Measurements from ENCODE around the gene PHACTR2. TPM values are rescaled to one million over a fixed set of nuclear protein-coding genes. Genes with fewer than 3 reads are reported as not detected.
"Not testable (repeated sequence)": the region's sequence is repeated elsewhere in the genome, so short reads cannot be mapped to it uniquely, and the experiment has no call there.

Gene PHACTR2
- total RNA-seq, 4 donors from 2014 or later, result 39.8 to 99.0 (median 49.3) TPM

GRCh38 chr6:143784316-143784715 is 106.6 kb downstream of the PHACTR2 start:
- peaks cover 0 to 41% (median 0%) of the 10 kb centered on the region in 3 donors for H3K36me3 ChIP-seq
- H3K4me3 ChIP-seq, result no peak overlapping the region
- TF ChIP-seq CTCF (IDR thresholded peaks at IDR 0.05) (no peak), POLR2A (IDR thresholded peaks at IDR 0.05) (no peak)
- peaks cover 0 to 6% (median 2%) of the 10 kb centered on the region in 4 donors for H3K9me3 ChIP-seq
- no peaks in the 10 kb centered on the region for H3K27me3 ChIP-seq
- no peak for DNase-seq
- H3K4me1 ChIP-seq, result no peaks in the 10 kb centered on the region
- no peak overlapping the region for H3K27ac ChIP-seq

- H3K4me1 ChIP-seq, H3K27ac ChIP-seq, H3K9me3 ChIP-seq, H3K27me3 ChIP-seq, H3K4me3 ChIP-seq, DNase-seq: not testable (repeated sequence)
- peaks cover 0 to 61% (median 0%) of the 10 kb centered on the region in 3 donors for H3K36me3 ChIP-seq
These were observed 108.6 kb downstream of the PHACTR2 start for GRCh38 chr6:143786371-143786770.

- H3K36me3 ChIP-seq, result peaks cover 0 to 44% (median 0%) of the 10 kb centered on the region in 3 donors
- DNase-seq, result no peak
These were observed 114.9 kb downstream of the PHACTR2 start for GRCh38 chr6:143792402-143793279.

DNA sequence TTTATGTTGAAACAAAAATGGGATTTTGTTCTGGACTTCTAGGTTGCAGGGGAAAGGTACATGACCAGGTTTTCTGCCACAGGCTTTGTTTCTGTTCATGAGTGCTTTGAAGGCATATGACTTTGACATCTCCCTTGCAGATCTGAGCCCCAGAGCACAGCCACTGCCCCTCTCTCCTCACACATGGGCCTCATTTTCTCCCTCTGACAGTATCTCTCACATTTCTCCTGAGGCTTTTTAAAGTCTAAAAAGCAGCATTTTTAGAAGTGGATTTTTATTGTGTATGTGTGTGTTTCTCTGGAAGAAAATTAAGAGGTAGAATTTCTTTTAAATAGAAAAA is 115.5 kb downstream of the PHACTR2 start:
- H3K36me3 ChIP-seq, result peaks cover 0 to 44% (median 0%) of the 10 kb centered on the region in 3 donors

More at GRCh38 chr6:143792402-143793279, 114.9 kb downstream of the PHACTR2 start:
- Histone ChIP-seq H3K9me3 (no peaks in the 10 kb centered on the region), H3K27ac (no peak overlapping the region), H3K27me3 (no peaks in the 10 kb centered on the region), H3K4me3 (no peak overlapping the region), H3K4me1 (no peaks in the 10 kb centered on the region)
- TF ChIP-seq POLR2A (IDR thresholded peaks at IDR 0.05) (no peak), CTCF (IDR thresholded peaks at IDR 0.05) (no peak)

DNA sequence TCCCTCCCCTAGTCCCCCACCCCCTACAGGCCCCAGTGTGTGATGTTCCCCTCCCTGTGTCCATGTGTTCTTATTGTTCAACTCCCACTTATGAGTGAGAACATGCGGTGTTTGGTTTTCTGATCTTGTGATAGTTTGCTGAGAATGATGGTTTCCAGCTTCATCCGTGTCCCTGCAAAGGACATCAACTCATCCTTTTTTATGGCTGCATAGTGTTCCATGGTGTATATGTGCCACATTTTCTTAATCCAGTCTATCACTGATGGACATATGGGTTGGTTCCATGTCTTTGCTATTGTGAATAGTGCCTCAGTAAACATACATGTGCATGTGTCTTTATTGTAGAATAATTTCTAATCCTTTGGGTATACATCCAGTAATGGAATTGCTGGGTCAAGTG is 118.8 kb downstream of the PHACTR2 start:
- H3K27ac ChIP-seq, H3K4me3 ChIP-seq, DNase-seq, H3K27me3 ChIP-seq, H3K4me1 ChIP-seq, H3K9me3 ChIP-seq: not testable (repeated sequence)
- H3K36me3 ChIP-seq, result peaks cover 0 to 13% (median 0%) of the 10 kb centered on the region in 3 donors

More for the DNA sequence above, 115.5 kb downstream of the PHACTR2 start:
- H3K27ac ChIP-seq, result no peak overlapping the region
- DNase-seq, result no peak
- no peaks in the 10 kb centered on the region for H3K9me3 ChIP-seq
- no peak overlapping the region for H3K4me3 ChIP-seq
- no peak for TF ChIP-seq CTCF (IDR thresholded peaks at IDR 0.05)
- no peaks in the 10 kb centered on the region for H3K4me1 ChIP-seq
- H3K27me3 ChIP-seq, result no peaks in the 10 kb centered on the region

DNA sequence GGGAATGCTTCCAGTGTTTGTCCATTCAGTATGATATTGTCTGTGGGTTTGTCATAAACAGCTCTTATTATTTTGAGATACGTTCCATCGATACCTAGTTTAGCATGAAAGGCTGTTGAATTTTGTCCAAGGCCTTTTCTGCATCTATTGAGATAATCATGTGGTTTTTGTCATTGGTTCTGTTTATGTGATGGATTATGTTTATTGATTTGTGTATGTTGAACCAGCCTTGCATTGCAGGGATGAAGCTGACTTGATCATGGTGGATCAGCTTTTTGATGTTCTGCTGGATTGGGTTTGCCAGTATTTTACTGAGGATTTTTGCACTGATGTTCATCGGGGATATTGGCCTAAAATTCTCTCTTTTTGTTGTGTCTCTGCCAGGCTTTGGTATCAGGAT is 120.7 kb downstream of the PHACTR2 start:
- H3K27ac ChIP-seq, H3K9me3 ChIP-seq, H3K4me3 ChIP-seq, H3K27me3 ChIP-seq, H3K36me3 ChIP-seq, DNase-seq, H3K4me1 ChIP-seq: not testable (repeated sequence)

- peaks cover 0 to 6% (median 0%) of the 10 kb centered on the region in 3 donors for H3K36me3 ChIP-seq
- H3K27ac ChIP-seq, result no peak overlapping the region
- no peaks in the 10 kb centered on the region for H3K4me1 ChIP-seq
- TF ChIP-seq POLR2A (IDR thresholded peaks at IDR 0.05) (no peak), CTCF (IDR thresholded peaks at IDR 0.05) (no peak)
- no peak overlapping the region for H3K4me3 ChIP-seq
- H3K9me3 ChIP-seq, result no peaks in the 10 kb centered on the region
- no peak for DNase-seq
- no peaks in the 10 kb centered on the region for H3K27me3 ChIP-seq
These were observed 125.2 kb downstream of the PHACTR2 start for GRCh38 chr6:143802833-143803565.
